Measurements from ENCODE around the gene PER3. TPM values are rescaled to one million over a fixed set of nuclear protein-coding genes. Genes with fewer than 3 reads are reported as not detected.

PER3 gene
- total RNA-seq, 6 experiments from 2014 or later = 8.7 to 26.2 (median 13.5) TPM

GRCh38 chr1:7831458-7831857 lies 47.4 kb downstream of the PER3 start:
- peaks cover 3 to 65% (median 25%) of the 10 kb centered on the region in 4 donors for H3K36me3 ChIP-seq
- H3K4me1 ChIP-seq = no peaks in the 10 kb centered on the region
- ATAC-seq = peak in 1 of 4 donors; percentile 17
- 68% methylated on average over 3 of the region's 3 CpGs for whole genome bisulfite sequencing (ENCODE audit: insufficient coverage, low coverage, low lambda C conversion rate, missing lambda C conversion rate)
- no peak for DNase-seq
- TF ChIP-seq, protein P1, sequence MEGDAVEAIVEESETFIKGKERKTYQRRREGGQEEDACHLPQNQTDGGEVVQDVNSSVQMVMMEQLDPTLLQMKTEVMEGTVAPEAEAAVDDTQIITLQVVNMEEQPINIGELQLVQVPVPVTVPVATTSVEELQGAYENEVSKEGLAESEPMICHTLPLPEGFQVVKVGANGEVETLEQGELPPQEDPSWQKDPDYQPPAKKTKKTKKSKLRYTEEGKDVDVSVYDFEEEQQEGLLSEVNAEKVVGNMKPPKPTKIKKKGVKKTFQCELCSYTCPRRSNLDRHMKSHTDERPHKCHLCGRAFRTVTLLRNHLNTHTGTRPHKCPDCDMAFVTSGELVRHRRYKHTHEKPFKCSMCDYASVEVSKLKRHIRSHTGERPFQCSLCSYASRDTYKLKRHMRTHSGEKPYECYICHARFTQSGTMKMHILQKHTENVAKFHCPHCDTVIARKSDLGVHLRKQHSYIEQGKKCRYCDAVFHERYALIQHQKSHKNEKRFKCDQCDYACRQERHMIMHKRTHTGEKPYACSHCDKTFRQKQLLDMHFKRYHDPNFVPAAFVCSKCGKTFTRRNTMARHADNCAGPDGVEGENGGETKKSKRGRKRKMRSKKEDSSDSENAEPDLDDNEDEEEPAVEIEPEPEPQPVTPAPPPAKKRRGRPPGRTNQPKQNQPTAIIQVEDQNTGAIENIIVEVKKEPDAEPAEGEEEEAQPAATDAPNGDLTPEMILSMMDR (IDR thresholded peaks at IDR 0.05) = no peak
- no peak for TF ChIP-seq POLR2A (IDR thresholded peaks at IDR 0.05)
- H3K9me3 ChIP-seq = no peaks in the 10 kb centered on the region
- no peaks in the 10 kb centered on the region for H3K27me3 ChIP-seq
- intact Hi-C loops (cut with DNase I) = no loop called here
- H3K4me3 ChIP-seq = no peak overlapping the region
- no peak overlapping the region for H3K27ac ChIP-seq

GRCh38 chr1:7833035-7833434 lies 48.9 kb downstream of the PER3 start:
- Histone ChIP-seq H3K27me3 (no peaks in the 10 kb centered on the region), H3K36me3 (peaks cover 6 to 65% (median 24%) of the 10 kb centered on the region in 4 donors), H3K9me3 (no peaks in the 10 kb centered on the region), H3K4me3 (no peak overlapping the region), H3K4me1 (no peaks in the 10 kb centered on the region), H3K27ac (no peak overlapping the region)
- intact Hi-C loops (cut with DNase I) = no loop called here
- ATAC-seq (no peak), DNase-seq (no peak)
- TF ChIP-seq, protein P1 (IDR thresholded peaks at IDR 0.05) = no peak
- TF ChIP-seq POLR2A (IDR thresholded peaks at IDR 0.05) = no peak

GRCh38 chr1:7838714-7839113 lies 54.6 kb downstream of the PER3 start:
- DNase-seq (no peak), ATAC-seq (no peak)
- TF ChIP-seq, protein P1 (IDR thresholded peaks at IDR 0.05) = no peak
- no peak for TF ChIP-seq POLR2A (IDR thresholded peaks at IDR 0.05)
- WGBS (ENCODE audit: insufficient coverage, low coverage, low lambda C conversion rate, missing lambda C conversion rate) = 86% methylated on average over 2 of the region's 2 CpGs
- no peaks in the 10 kb centered on the region for H3K9me3 ChIP-seq
- H3K27ac ChIP-seq = no peak overlapping the region
- H3K4me1 ChIP-seq = no peaks in the 10 kb centered on the region
- no peaks in the 10 kb centered on the region for H3K27me3 ChIP-seq
- H3K36me3 ChIP-seq = peaks cover 7 to 88% (median 22%) of the 10 kb centered on the region in 4 donors
- intact Hi-C loops (cut with DNase I) = no loop called here
- no peak overlapping the region for H3K4me3 ChIP-seq

DNA sequence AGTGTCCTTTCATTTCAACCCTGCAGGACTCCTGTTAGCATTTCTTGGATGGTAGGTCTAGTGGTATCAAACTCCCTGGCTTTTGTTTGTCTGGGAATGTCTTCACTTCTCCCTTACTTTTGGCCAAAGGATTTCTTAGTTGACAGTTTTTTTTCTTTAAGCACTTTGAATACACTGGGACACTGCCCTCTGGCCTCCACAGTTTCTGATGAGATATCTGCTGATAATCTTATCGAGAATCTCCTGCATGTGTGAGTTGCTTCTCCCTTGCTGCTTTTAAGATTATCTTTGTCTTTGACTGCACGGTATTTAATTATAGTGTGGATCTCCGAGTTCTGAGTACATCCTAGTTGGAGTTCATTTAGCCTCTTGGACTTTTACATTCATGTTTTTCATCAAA lies 55.4 kb downstream of the PER3 start:
- Histone ChIP-seq H3K9me3 (no peaks in the 10 kb centered on the region), H3K4me1 (no peaks in the 10 kb centered on the region), H3K36me3 (peaks cover 5 to 96% (median 22%) of the 10 kb centered on the region in 4 donors), H3K4me3 (no peak overlapping the region), H3K27ac (no peak overlapping the region), H3K27me3 (no peaks in the 10 kb centered on the region)
- no peak for DNase-seq
- WGBS (ENCODE audit: insufficient coverage, low coverage, low lambda C conversion rate, missing lambda C conversion rate) = 91% methylated on average over 3 of the region's 3 CpGs
- TF ChIP-seq, protein P1 (IDR thresholded peaks at IDR 0.05) = no peak
- TF ChIP-seq POLR2A (IDR thresholded peaks at IDR 0.05) = no peak
- intact Hi-C loops (cut with DNase I) = no loop called here
- no peak for ATAC-seq

DNA sequence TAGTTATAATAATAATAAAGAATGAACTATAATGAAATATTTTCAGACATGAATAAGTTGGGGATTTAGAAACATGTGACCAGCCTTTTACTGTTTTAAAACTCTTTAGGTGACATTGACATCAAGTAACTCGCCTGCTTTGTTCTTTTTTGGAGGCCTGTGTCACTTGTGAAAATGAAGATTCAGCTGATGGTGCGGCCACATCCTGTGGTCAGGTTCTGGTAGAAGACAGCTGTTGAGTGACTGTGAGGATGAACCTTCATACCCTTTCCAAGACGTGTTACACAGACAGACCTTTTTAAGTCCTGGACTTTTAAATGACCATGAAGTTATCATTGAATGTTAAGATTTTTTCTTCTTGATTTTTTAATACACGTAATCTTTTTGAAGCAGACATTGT lies 58.4 kb downstream of the PER3 start:
- no peaks in the 10 kb centered on the region for H3K27me3 ChIP-seq
- H3K36me3 ChIP-seq = peaks cover 5 to 73% (median 12%) of the 10 kb centered on the region in 4 donors
- WGBS (ENCODE audit: insufficient coverage, low coverage, low lambda C conversion rate, missing lambda C conversion rate) = 77% methylated on average over 4 of the region's 4 CpGs
- no peaks in the 10 kb centered on the region for H3K4me1 ChIP-seq
- no peak for TF ChIP-seq POLR2A (IDR thresholded peaks at IDR 0.05)
- TF ChIP-seq, protein P1 (IDR thresholded peaks at IDR 0.05) = no peak
- ATAC-seq (no peak), DNase-seq (no peak)
- H3K27ac ChIP-seq = no peak overlapping the region
- intact Hi-C loops (cut with DNase I) = no loop called here
- no peaks in the 10 kb centered on the region for H3K9me3 ChIP-seq
- no peak overlapping the region for H3K4me3 ChIP-seq

All from right lobe of liver (tissue), 6 donors.